HFFc6 (cell line): ENCODE measurements around the gene ERC2. TPM values are rescaled to one million over a fixed set of nuclear protein-coding genes. Genes with fewer than 3 reads are reported as not detected.

Experiments
- DNase-seq: peaks from one replicate; pipeline ENCODE4 v3.0.0-alpha.2; 2018
- H3K27ac Mint-ChIP-seq: 2 replicates; pipeline ENCODE4 v1.8.0; 2020; ENCODE audit warnings: mild to moderate bottlenecking, mixed read lengths
- H3K27me3 Mint-ChIP-seq: 2 replicates; pipeline ENCODE4 v1.8.0; 2021; ENCODE audit warnings: mild to moderate bottlenecking, moderate library complexity, mixed read lengths; ENCODE audit not compliant: insufficient read depth
- H3K36me3 Mint-ChIP-seq: 2 replicates; pipeline ENCODE4 v1.8.0; 2021; ENCODE audit warnings: low read depth, mixed read lengths
- H3K4me1 Mint-ChIP-seq: 2 replicates; pipeline ENCODE4 v1.8.0; 2020; ENCODE audit warnings: low read depth, mixed read lengths
- H3K4me3 Mint-ChIP-seq: 2 replicates; pipeline ENCODE4 v1.8.0; 2020; ENCODE audit warnings: mild to moderate bottlenecking, moderate library complexity, mixed read lengths
- H3K9me3 Mint-ChIP-seq: 2 replicates; pipeline ENCODE4 v1.8.0; 2020; ENCODE audit warnings: mild to moderate bottlenecking, mixed read lengths
- total RNA-seq, 6 experiments: library from RNA; stranded (reverse); fragmentation: NEBNext Ultra II Directional; extraction: Animal tissue kit (Norgen Biotek cat#: 25700); gene quantifications; 2 replicates in 1 of 6; 3 replicates in 5 of 6; pipeline ENCODE4 v1.2.3, GENCODE V29; 2021
- TF ChIP-seq, protein P1 (sequence below): fragments of 200-600 bp; sonication (generic); IDR thresholded peaks from 2 replicates; pipeline ENCODE4 v1.5.0; 2021; ENCODE audit warnings: antibody characterized with exemption, mild to moderate bottlenecking

ERC2 gene
- total RNA-seq, 6 experiments from 2014 or later, result 0.11 TPM; not detected in 5

DNA sequence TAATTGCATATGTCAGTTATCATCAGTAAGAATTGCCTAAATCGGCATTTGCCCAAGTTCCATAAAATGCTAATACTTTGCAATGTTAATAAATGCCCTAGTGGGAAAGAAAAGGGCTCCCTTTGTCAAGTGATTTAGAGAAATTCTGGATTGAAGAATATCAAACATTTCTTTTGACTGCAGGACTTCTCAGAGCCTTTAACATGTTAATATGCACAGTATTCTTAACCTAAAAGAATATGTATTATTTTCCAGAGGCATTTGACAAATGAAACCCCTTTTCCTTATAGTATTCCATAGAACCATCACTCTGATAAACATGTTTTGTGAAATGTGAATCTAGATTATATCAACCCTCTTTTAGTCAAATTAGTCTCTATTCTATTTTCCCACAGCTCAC, 529.0 kb downstream of the ERC2 start:
- Mint-ChIP-seq H3K27ac (no peak overlapping the region), H3K27me3 (no peaks in the 10 kb centered on the region), H3K4me3 (no peak overlapping the region), H3K36me3 (no peaks in the 10 kb centered on the region), H3K9me3 (peaks cover 24% of the 10 kb centered on the region; the same call in 1 of the 2 replicates), H3K4me1 (no peaks in the 10 kb centered on the region)
- TF ChIP-seq, protein P1, sequence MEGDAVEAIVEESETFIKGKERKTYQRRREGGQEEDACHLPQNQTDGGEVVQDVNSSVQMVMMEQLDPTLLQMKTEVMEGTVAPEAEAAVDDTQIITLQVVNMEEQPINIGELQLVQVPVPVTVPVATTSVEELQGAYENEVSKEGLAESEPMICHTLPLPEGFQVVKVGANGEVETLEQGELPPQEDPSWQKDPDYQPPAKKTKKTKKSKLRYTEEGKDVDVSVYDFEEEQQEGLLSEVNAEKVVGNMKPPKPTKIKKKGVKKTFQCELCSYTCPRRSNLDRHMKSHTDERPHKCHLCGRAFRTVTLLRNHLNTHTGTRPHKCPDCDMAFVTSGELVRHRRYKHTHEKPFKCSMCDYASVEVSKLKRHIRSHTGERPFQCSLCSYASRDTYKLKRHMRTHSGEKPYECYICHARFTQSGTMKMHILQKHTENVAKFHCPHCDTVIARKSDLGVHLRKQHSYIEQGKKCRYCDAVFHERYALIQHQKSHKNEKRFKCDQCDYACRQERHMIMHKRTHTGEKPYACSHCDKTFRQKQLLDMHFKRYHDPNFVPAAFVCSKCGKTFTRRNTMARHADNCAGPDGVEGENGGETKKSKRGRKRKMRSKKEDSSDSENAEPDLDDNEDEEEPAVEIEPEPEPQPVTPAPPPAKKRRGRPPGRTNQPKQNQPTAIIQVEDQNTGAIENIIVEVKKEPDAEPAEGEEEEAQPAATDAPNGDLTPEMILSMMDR, result no peak
- no peak for DNase-seq

DNA sequence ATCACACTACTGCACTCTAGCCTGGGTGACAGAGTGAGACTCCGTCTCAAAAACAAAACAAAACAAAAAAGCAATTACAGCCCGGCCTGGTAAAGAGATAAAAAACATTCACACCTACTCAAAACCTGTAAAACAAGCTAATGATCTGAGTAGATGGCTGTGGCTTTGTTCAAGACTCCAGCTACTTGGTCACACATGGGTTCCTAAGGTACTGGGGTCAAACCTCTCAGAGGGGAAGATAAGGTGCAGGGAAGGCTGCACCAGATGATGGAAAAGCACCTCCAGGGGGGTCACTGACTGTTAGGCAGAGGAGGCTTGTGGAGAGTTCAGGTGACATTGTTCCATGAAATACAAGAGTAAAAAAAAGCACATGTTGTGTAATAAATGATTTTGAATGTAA, 531.0 kb downstream of the ERC2 start:
- Mint-ChIP-seq H3K27me3 (no peaks in the 10 kb centered on the region), H3K9me3 (peaks cover 28% of the 10 kb centered on the region; the same call in 1 of the 2 replicates), H3K36me3 (no peaks in the 10 kb centered on the region), H3K4me1 (no peaks in the 10 kb centered on the region), H3K27ac (no peak overlapping the region), H3K4me3 (no peak overlapping the region)
- no peak for DNase-seq
- TF ChIP-seq, protein P1, result no peak

DNA sequence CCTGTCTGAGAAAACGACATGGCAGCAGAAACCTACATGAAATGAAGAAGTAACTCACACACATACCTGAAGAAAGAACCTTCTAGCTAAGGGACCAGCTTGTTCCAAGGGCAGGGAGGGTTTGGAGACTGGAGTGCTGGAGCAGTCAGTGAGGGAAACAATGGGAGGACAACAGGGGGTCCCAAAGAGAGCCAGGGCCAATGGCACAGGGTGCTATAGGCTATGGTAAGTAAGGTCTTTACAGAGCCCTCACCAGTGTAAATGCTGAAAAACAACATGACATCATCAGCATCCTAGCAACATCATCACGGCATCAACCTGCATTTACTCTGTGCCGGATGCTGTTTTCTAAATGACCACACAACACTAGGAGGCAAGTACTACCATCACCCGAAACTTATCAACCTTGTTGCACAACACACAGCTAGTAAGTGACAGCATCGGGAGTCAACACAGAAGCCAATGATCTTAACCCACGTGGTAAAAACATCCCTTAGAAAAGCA, 531.7 kb downstream of the ERC2 start:
- Mint-ChIP-seq H3K9me3 (peaks cover 28% of the 10 kb centered on the region; the same call in 1 of the 2 replicates), H3K4me1 (no peaks in the 10 kb centered on the region), H3K36me3 (no peaks in the 10 kb centered on the region), H3K4me3 (no peak overlapping the region), H3K27me3 (no peaks in the 10 kb centered on the region), H3K27ac (no peak overlapping the region)
- TF ChIP-seq, protein P1, result no peak
- no peak for DNase-seq

DNA sequence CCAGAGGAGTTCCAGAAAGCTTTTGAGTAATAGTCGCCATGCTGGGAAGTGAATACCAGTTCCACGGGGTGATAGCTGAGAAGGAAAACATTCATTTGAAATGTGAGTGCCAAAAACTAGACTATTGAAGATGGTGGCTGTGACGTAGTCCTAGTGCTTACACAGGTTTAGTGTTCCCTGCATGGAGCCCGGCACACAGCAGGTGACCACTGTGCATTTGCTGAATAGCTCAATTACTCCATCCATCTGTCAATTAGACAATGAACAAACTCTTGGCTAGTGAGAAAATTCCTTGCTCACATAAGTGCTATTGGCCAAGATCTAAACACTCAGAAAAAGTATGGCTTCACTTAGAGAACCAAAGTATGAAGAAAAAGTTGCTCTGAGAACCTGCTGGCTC, 533.0 kb downstream of the ERC2 start:
- Mint-ChIP-seq H3K4me1 (no peaks in the 10 kb centered on the region), H3K36me3 (no peaks in the 10 kb centered on the region), H3K9me3 (peaks cover 38% of the 10 kb centered on the region; the same call in 1 of the 2 replicates), H3K27me3 (no peaks in the 10 kb centered on the region), H3K27ac (no peak overlapping the region), H3K4me3 (no peak overlapping the region)
- DNase-seq, result no peak
- TF ChIP-seq, protein P1, result no peak

DNA sequence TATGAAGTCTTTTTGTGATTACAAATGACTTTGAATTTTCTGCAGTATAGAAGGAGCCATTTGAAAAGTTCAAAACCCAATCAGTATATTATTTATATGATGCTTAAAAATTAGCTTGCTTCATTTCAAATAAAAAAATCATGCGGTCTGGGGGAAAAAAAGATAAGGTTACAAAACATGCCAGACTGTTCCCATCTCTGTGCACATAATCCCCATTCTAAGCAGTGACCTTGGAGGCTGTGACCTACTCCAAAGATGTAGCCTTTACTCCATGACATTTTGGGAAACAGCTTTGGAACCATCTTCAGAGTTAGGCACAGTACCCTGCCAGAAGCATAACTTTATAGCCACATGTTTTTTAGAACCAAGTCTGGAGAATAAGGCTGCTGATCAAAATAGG, 533.5 kb downstream of the ERC2 start:
- Mint-ChIP-seq H3K27me3 (no peaks in the 10 kb centered on the region), H3K36me3 (no peaks in the 10 kb centered on the region), H3K4me3 (no peak overlapping the region), H3K4me1 (no peaks in the 10 kb centered on the region), H3K27ac (no peak overlapping the region), H3K9me3 (peaks cover 35% of the 10 kb centered on the region)
- TF ChIP-seq, protein P1, result no peak
- DNase-seq, result no peak
